GM08714 (cell line): ENCODE results near the gene MCOLN3.
"Not testable (repeated sequence)": the region's sequence is repeated elsewhere in the genome, so short reads cannot be mapped to it uniquely, and the experiment has no call there.

Experiments used
- H3K4me3 ChIP-seq: fragments of 200-500 bp; sonication (Bioruptor generic); 2 replicates; pipeline ENCODE4 v1.5.1; 2014; ENCODE audit warnings: mild to moderate bottlenecking, low read length, inconsistent platforms
- ZNF274 ChIP-seq: IDR thresholded peaks from 2 replicates; pipeline ENCODE4 v1.6.1; 2012; ENCODE audit warnings: mild to moderate bottlenecking, low read depth, low read length

MCOLN3 gene

GRCh38 chr1:85024736-85025135 lies 23.6 kb downstream of the MCOLN3 start:
- H3K4me3 ChIP-seq: no peak overlapping the region
- no peak for TF ChIP-seq ZNF274

DNA sequence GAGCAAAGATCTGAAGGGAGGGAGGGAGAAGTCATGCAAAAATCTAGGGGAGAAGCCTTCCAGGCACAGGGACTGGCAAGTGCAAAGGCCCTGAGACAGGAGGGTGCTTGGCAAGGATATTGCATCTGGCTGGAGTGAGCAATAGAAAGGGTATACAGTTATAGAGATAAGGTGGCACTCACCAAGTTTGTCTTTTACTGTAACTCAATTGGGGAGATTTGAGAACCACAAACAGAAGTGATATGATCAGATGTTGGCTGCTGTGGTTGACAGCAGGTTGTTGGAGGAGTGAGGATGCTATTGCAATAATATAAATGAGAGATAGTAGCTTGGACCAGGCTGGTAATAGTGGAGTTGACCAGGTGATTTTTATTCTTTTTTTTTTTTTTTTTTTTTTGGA lies 25.6 kb downstream of the MCOLN3 start:
- TF ChIP-seq ZNF274: no peak
- no peak overlapping the region for H3K4me3 ChIP-seq

DNA sequence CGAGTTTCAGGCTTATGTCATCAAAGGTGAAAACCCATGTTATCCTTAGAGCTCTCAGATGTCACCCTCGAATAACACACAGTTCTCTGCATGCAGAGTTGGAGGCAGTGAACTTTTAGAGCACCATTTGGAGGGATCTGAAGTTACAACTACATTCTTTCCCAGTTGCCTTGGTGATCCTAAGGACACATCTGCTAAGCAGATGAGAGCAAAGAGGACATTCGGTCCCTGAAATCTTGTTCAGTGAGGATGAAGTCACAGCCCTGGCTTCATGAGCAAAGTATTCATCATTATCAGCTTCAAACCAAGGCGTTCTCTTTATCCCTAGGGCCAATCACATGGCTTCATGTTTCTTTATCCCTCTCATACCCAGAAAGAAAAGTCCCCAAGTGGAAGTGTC lies 28.3 kb downstream of the MCOLN3 start:
- no peak for TF ChIP-seq ZNF274
- no peak overlapping the region for H3K4me3 ChIP-seq

- TF ChIP-seq ZNF274: no peak
- no peak overlapping the region for H3K4me3 ChIP-seq
Measured at GRCh38 chr1:85015826-85016225, 32.5 kb downstream of the MCOLN3 start.

DNA sequence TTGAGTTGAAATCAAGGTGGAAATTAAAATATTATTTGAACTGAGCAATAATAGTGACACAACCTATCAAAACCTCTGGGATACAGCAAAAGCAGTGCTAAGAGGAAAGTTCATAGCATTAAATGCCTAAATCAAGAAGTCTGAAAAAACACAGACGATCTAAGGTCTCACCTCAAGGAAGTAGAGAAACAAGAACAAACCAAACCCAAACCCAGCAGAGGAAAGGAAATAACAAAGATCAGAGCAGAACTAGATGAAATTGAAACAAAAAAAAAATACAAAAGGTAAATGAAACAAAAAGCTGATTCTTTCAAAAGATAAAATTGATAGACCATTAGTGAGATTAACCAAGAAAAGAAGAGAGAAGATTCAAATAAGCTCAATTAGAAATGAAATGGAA lies 42.7 kb downstream of the MCOLN3 start:
- H3K4me3 ChIP-seq: not testable (repeated sequence)

- no peak overlapping the region for H3K4me3 ChIP-seq
Measured at GRCh38 chr1:85001742-85002141, 46.6 kb downstream of the MCOLN3 start.

DNA sequence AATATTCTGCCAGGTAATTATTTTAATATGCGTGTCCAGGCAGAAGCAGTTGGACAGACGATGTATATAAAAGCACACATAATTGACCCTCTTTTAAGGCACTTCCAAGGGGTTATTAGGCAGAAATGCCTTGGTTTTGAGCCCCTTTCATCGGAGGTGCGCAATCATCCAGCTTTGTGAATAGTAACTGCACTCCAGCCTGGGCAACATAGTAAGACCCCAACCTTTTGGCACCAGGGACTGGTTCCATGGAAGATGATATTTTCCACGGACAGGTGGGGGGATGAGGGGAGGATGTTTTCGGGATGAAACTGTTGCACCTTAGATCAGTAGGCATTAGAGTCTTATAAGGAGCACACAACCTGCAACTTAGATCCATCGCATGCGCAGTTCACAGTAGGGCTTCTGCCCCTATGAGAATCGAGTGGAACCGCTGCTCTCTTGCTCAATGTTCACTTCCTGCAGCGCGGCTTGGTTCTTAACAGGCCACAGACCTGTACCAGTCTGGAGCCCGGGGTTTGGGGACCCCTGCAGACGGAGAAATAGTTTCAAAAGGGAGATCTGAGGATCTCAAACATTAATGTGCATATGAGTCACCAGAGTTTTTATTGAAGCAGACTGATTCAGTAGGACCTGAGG lies 49.5 kb downstream of the MCOLN3 start:
- no peak for TF ChIP-seq ZNF274
- peak overlapping the region; percentile 92; the same call in 1 of the 2 replicates for H3K4me3 ChIP-seq

More at GRCh38 chr1:85001742-85002141, 46.6 kb downstream of the MCOLN3 start:
- no peak for TF ChIP-seq ZNF274

- TF ChIP-seq ZNF274: no peak
- H3K4me3 ChIP-seq: peak overlapping the region; percentile 92
Measured at GRCh38 chr1:84997667-84998600, 50.4 kb downstream of the MCOLN3 start.

DNA sequence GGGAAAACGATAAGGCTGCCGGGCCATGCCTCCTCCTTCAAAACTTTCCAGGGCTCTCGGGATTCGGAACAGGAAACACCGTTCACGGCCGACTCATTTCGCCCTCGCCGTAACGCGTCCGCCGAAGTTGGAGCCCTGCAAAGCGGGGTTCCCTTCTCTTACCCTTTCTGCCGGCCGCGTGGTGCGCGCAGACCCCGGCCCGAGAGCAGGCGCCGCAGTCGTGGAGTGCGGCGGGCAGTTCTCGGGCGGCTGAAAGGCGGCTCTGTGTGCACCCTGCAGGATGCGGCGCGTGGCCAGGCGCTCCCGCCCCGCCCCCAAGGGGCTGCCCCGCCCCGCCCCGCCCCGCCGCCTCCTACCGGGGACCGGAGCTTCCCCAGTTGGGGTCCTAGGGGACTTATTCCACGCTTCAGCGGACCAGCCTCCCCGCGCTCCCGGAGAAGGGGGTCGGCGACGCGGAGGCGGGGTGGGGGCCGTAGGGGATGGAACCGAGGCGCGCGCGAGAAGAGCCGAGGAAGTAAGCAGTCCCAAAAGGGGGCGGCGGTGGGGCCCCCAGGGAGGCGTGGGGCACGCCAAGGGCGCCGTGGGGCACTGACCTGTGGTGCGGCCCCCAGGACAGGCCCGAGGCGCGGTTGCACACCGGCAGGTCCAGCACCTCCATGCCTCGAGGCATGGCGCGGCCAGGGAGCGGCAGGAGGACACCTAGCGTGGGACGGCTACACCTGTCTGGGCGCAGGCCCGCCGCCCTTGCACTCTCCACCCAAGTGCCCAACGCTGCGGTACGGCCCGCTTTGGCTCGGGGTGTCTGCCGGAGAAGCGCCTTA lies 51.2 kb downstream of the MCOLN3 start, which contains the start of gene MCOLN2:
Gene MCOLN2 (minus strand): TSS at position 268 of the 821 bp plus-strand sequence. CDS start 241 bp downstream, at position 27.
- TF ChIP-seq ZNF274: no peak
- peak within 1 kb of the TSS; percentile 92 for H3K4me3 ChIP-seq

- peak overlapping the region; percentile 92 for H3K4me3 ChIP-seq
- TF ChIP-seq ZNF274: no peak
Measured at GRCh38 chr1:84995484-84996334, 52.6 kb downstream of the MCOLN3 start.

DNA sequence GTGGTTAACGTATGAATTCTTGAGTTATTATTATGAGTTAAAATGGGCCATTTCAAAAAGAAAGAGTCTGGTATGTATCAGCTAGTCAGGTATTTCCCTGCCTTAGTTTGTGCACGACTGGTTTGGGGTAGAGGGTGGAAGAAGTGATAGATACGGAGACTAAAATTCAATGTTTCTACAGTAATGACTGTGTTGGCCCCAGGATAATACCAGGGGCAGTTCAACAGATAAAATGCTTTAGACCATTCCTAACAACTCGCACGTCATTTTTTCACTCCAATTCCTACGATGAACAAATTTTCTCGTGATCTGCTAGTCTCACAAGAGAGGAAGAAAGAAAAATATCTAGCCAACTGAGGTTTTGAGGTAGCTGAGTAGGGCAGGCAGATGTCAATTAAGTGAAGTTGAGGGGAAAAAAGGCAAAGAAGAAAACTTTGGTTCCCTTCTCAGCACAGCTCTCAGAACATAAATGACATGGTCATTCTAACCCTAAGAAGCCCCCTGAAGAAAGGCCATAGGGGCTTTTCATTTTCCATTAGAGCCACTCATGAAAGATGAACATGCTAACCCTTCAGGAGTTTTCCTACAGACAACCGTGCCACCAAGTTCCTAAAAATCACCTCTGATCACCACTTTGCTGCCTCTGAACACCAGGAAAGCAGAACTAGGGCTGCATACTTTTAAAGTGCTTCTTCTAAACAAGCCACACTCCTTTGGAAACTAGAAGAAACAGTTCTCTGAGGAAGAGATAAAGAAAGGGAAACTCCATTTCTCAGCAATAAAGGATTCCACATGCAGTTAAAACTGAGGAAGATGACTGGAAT lies 57.0 kb downstream of the MCOLN3 start:
- H3K4me3 ChIP-seq: peak overlapping the region; percentile 67
- no peak for TF ChIP-seq ZNF274

DNA sequence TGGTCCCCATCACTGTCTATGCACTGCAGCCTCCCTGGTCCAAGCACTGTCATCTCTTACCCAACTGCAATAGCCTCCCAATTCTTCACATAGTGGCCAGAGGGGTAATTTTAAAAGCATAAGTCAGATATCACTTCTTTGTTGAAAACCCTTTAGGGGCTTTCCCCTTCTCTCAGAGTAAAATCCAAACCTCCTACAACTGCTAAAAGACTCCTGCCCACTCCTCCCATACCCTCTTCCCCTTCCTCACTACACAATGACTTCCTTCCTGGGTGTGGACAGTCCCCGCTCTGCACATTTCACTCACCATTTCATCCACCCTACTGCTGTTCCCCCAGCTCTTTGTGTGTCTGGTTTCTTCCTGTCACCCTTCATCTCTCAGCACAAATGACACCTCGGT lies 59.7 kb downstream of the MCOLN3 start:
- no peak overlapping the region; the same call in 1 of the 2 replicates for H3K4me3 ChIP-seq
- no peak for TF ChIP-seq ZNF274

DNA sequence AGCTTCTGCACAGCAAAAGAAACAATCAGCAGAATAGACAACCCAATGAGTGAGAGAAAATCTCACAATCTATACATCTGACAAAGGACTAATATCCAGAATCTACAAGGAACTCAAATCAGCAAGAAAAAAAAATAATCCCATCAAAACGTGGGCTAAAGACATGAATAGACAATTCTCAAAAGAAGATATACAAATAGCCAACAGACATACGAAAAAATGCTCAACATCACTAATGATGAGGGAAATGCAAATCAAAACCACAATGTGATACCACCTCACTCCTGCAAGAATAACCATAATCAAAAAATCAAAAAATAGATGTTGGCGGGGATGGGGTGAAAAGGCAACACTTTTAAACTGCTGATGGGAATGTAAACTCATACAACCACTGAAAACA lies 61.7 kb downstream of the MCOLN3 start:
- not testable (repeated sequence) for H3K4me3 ChIP-seq
